Measurements from ENCODE around the gene SPON2. TPM values are rescaled to one million over a fixed set of nuclear protein-coding genes. Genes with fewer than 3 reads are reported as not detected.

The SPON2 gene
- polyA plus RNA-seq (ENCODE audit: insufficient read length in 4 of 4) = 10 to 100 TPM in 2 of 4 donors, 1 to 10 TPM in 2; 9.3 to 18.3 (median 10.6) TPM

GRCh38 chr4:1172228-1172851, at the start of gene SPON2:
Gene SPON2 (minus strand): TSS chr4:1172583.
- no peak for DNase-seq (ENCODE audit: low read depth in 4 of 4, low spot score in 3 of 4)

GRCh38 chr4:1221155-1221870, 48.9 kb upstream of the SPON2 start:
- DNase-seq (ENCODE audit: low read depth in 4 of 4, low spot score in 3 of 4) = no peak

GRCh38 chr4:1220566-1220965, 48.2 kb upstream of the SPON2 start:
- no peak for DNase-seq (ENCODE audit: low read depth in 4 of 4, low spot score in 3 of 4)

- DNase-seq (ENCODE audit: low read depth in 4 of 4, low spot score in 3 of 4) = no peak
Measured at GRCh38 chr4:1219566-1219950, 47.2 kb upstream of the SPON2 start.

GRCh38 chr4:1218634-1219565, 46.5 kb upstream of the SPON2 start:
- DNase-seq (ENCODE audit: low read depth in 4 of 4, low spot score in 3 of 4) = no peak

GRCh38 chr4:1217366-1217765, 45.0 kb upstream of the SPON2 start:
- DNase-seq (ENCODE audit: low read depth in 4 of 4, low spot score in 3 of 4) = no peak

- no peak for DNase-seq (ENCODE audit: low read depth in 4 of 4, low spot score in 3 of 4)
Measured at GRCh38 chr4:1216869-1217294, 44.5 kb upstream of the SPON2 start.

- no peak for DNase-seq (ENCODE audit: low read depth in 4 of 4, low spot score in 3 of 4)
Measured at GRCh38 chr4:1216076-1216614, 43.8 kb upstream of the SPON2 start.

- no peak for DNase-seq (ENCODE audit: low read depth in 4 of 4, low spot score in 3 of 4)
Measured at GRCh38 chr4:1215141-1216075, 43.0 kb upstream of the SPON2 start.

GRCh38 chr4:1214101-1215095, 42.0 kb upstream of the SPON2 start:
- DNase-seq (ENCODE audit: low read depth in 4 of 4, low spot score in 3 of 4) = no peak

- DNase-seq (ENCODE audit: low read depth in 4 of 4, low spot score in 3 of 4) = no peak
Measured at GRCh38 chr4:1213336-1213995, 41.1 kb upstream of the SPON2 start.

GRCh38 chr4:1212546-1213335, 40.4 kb upstream of the SPON2 start:
- DNase-seq (ENCODE audit: low read depth in 4 of 4, low spot score in 3 of 4) = no peak

- no peak for DNase-seq (ENCODE audit: low read depth in 4 of 4, low spot score in 3 of 4)
Measured at GRCh38 chr4:1211891-1212545, 39.6 kb upstream of the SPON2 start.

GRCh38 chr4:1211371-1211770, 39.0 kb upstream of the SPON2 start:
- no peak for DNase-seq (ENCODE audit: low read depth in 4 of 4, low spot score in 3 of 4)

GRCh38 chr4:1210971-1211370, 38.6 kb upstream of the SPON2 start:
- no peak for DNase-seq (ENCODE audit: low read depth in 4 of 4, low spot score in 3 of 4)

- no peak for DNase-seq (ENCODE audit: low read depth in 4 of 4, low spot score in 3 of 4)
Measured at GRCh38 chr4:1210241-1210841, 38.0 kb upstream of the SPON2 start.
